CD4-positive, CD25-positive, alpha-beta regulatory T cell (primary cell): ENCODE results near the gene CCDC83. TPM values are rescaled to one million over a fixed set of nuclear protein-coding genes. Genes with fewer than 3 reads are reported as not detected.

Experiments
- ATAC-seq, 2 donors: fragments of 150-1000 bp; cut with Tn5 transposase; one replicate each; pipeline ENCODE4 v1.10.0; 2021; ENCODE audit warnings: low read depth in 2 of 2, moderate number of reproducible peaks in 2 of 2, moderate library complexity in 1 of 2
- DNase-seq, 3 donors: peaks; one replicate each; pipeline versions ENCODE4 v3.0.0 to v3.0.0-alpha.2; 2012 to 2022; ENCODE audit warnings: mixed read lengths in 1 of 3
- H3K27ac ChIP-seq: one replicate; pipeline ENCODE4 v1.7.0; 2013; ENCODE audit warnings: mild to moderate bottlenecking, low read length; ENCODE audit not compliant: insufficient read depth, poor library complexity, severe bottlenecking
- H3K27me3 ChIP-seq: one replicate; pipeline ENCODE4 v1.7.0; 2013; ENCODE audit warnings: low read length; ENCODE audit not compliant: control insufficient read depth, insufficient read depth
- H3K36me3 ChIP-seq: one replicate; pipeline ENCODE4 v1.7.0; 2013; ENCODE audit warnings: mild to moderate bottlenecking, low read length, moderate library complexity; ENCODE audit not compliant: control insufficient read depth, insufficient read depth
- H3K4me1 ChIP-seq: 2 replicates; pipeline ENCODE4 v1.7.0; 2013; ENCODE audit warnings: mild to moderate bottlenecking, low read length; ENCODE audit not compliant: insufficient read depth, control insufficient read depth, poor library complexity, severe bottlenecking
- H3K4me3 ChIP-seq: one replicate; pipeline ENCODE4 v1.7.0; 2013; ENCODE audit warnings: low read depth, mild to moderate bottlenecking, low read length, moderate library complexity
- H3K9me3 ChIP-seq, 2 experiments: 1 replicate in 1 of 2; 2 replicates in 1 of 2; pipeline ENCODE4 v1.7.0; 2013; ENCODE audit warnings: low read length in 2 of 2, mild to moderate bottlenecking in 1 of 2, moderate library complexity in 1 of 2; ENCODE audit not compliant: control insufficient read depth in 2 of 2
- H3K27ac Mint-ChIP-seq, 3 donors: one replicate each; pipeline ENCODE4 v1.8.0; 2020 to 2022; ENCODE audit warnings: mild to moderate bottlenecking in 3 of 3, mixed read lengths in 3 of 3, moderate library complexity in 2 of 3
- H3K27me3 Mint-ChIP-seq: one replicate; pipeline ENCODE4 v1.8.0; 2022; ENCODE audit warnings: mild to moderate bottlenecking, mixed read lengths
- H3K36me3 Mint-ChIP-seq: one replicate; pipeline ENCODE4 v1.8.0; 2020; ENCODE audit warnings: mixed read lengths
- H3K4me1 Mint-ChIP-seq, 4 donors: one replicate each; pipeline ENCODE4 v1.8.0; 2020 to 2022; ENCODE audit warnings: mixed read lengths in 4 of 4, mild to moderate bottlenecking in 1 of 4
- H3K4me3 Mint-ChIP-seq, 4 donors: one replicate each; pipeline ENCODE4 v1.8.0; 2020 to 2022; ENCODE audit warnings: mild to moderate bottlenecking in 4 of 4, mixed read lengths in 4 of 4, moderate library complexity in 3 of 4
- H3K9me3 Mint-ChIP-seq, 7 donors: one replicate each; pipeline ENCODE4 v1.8.0; 2020 to 2022; ENCODE audit warnings: mixed read lengths in 7 of 7, mild to moderate bottlenecking in 3 of 7, moderate library complexity in 2 of 7
- polyA plus RNA-seq, 4 donors: library from polyadenylated mRNA; unstranded; fragments of 300-500 nt; fragmentation: Illumina TruSeq; gene quantifications; one replicate each; pipeline ENCODE4 v1.2.3, GENCODE V29; 2021
- total RNA-seq: library from RNA; stranded (reverse); gene quantifications from one replicate; pipeline ENCODE4 v1.2.3, GENCODE V29; 2022

Gene CCDC83
- total and polyA plus RNA-seq, 5 donors from 2014 or later: not detected

GRCh38 chr11:85945788-85946187, 90.6 kb downstream of the CCDC83 start:
- DNase-seq (peak in 1 of 3 donors; percentile 38), ATAC-seq (no peak)
- Histone ChIP-seq H3K36me3 (no peaks in the 10 kb centered on the region), H3K27me3 (no peaks in the 10 kb centered on the region), H3K9me3 (peaks cover 7 to 8% of the 10 kb centered on the region in 2 experiments), H3K4me3 (no peak overlapping the region), H3K27ac (no peak overlapping the region), H3K4me1 (no peaks in the 10 kb centered on the region)
- Mint-ChIP-seq H3K4me3 (peak overlapping the region in 1 of 4 donors; percentile 16), H3K27ac (peak overlapping the region in 1 of 3 donors; percentile 9), H3K36me3 (peaks cover 8% of the 10 kb centered on the region), H3K27me3 (no peaks in the 10 kb centered on the region), H3K4me1 (peaks cover 0 to 7% (median 0%) of the 10 kb centered on the region in 4 donors), H3K9me3 (peaks cover 0 to 9% (median 2%) of the 10 kb centered on the region in 7 donors)

- H3K4me1 ChIP-seq: no peaks in the 10 kb centered on the region
- H3K27ac ChIP-seq: no peak overlapping the region
- H3K36me3 Mint-ChIP-seq: peaks cover 8% of the 10 kb centered on the region
- DNase-seq: no peak
- no peak overlapping the region for H3K4me3 Mint-ChIP-seq
- no peaks in the 10 kb centered on the region for H3K36me3 ChIP-seq
- peaks cover under 1 to 9% (median 2%) of the 10 kb centered on the region in 7 donors for H3K9me3 Mint-ChIP-seq
- H3K27me3 ChIP-seq: no peaks in the 10 kb centered on the region
- peak overlapping the region in 1 of 3 donors; percentile 9 for H3K27ac Mint-ChIP-seq
- H3K4me3 ChIP-seq: no peak overlapping the region
- peaks cover 7 to 8% of the 10 kb centered on the region in 2 experiments for H3K9me3 ChIP-seq
- no peak for ATAC-seq
- no peaks in the 10 kb centered on the region for H3K27me3 Mint-ChIP-seq
- H3K4me1 Mint-ChIP-seq: peaks cover 0 to 7% (median 0%) of the 10 kb centered on the region in 4 donors
Observed at GRCh38 chr11:85946221-85946620, 91.0 kb downstream of the CCDC83 start.

- Mint-ChIP-seq H3K9me3 (peaks cover 2 to 15% (median 7%) of the 10 kb centered on the region in 7 donors), H3K4me3 (no peak overlapping the region), H3K36me3 (peaks cover 8% of the 10 kb centered on the region), H3K4me1 (peaks cover 0 to 7% (median 0%) of the 10 kb centered on the region in 4 donors), H3K27me3 (no peaks in the 10 kb centered on the region), H3K27ac (peak overlapping the region in 1 of 3 donors; percentile 5)
- no peak overlapping the region for H3K4me3 ChIP-seq
- H3K27ac ChIP-seq: no peak overlapping the region
- H3K4me1 ChIP-seq: no peaks in the 10 kb centered on the region
- DNase-seq (peak in 1 of 3 donors; percentile 17), ATAC-seq (no peak)
- no peaks in the 10 kb centered on the region for H3K27me3 ChIP-seq
- H3K9me3 ChIP-seq: peaks cover 7 to 8% of the 10 kb centered on the region in 2 experiments
- H3K36me3 ChIP-seq: no peaks in the 10 kb centered on the region
Observed at GRCh38 chr11:85947431-85948272, 92.5 kb downstream of the CCDC83 start.

- Mint-ChIP-seq H3K4me1 (peaks cover 0 to 7% (median under 1%) of the 10 kb centered on the region in 4 donors), H3K9me3 (peaks cover 2 to 17% (median 7%) of the 10 kb centered on the region in 7 donors), H3K27ac (no peak overlapping the region), H3K4me3 (no peak overlapping the region), H3K36me3 (peaks cover 15% of the 10 kb centered on the region), H3K27me3 (no peaks in the 10 kb centered on the region)
- DNase-seq (no peak), ATAC-seq (no peak)
- H3K36me3 ChIP-seq: peaks cover 4% of the 10 kb centered on the region
- H3K9me3 ChIP-seq: peaks cover 8 to 12% of the 10 kb centered on the region in 2 experiments
- no peak overlapping the region for H3K4me3 ChIP-seq
- H3K27ac ChIP-seq: no peak overlapping the region
- H3K27me3 ChIP-seq: no peaks in the 10 kb centered on the region
- no peaks in the 10 kb centered on the region for H3K4me1 ChIP-seq
Observed at GRCh38 chr11:85948884-85949283, 93.7 kb downstream of the CCDC83 start.

GRCh38 chr11:85949798-85950197, 94.6 kb downstream of the CCDC83 start:
- Histone ChIP-seq H3K4me3 (no peak overlapping the region), H3K27me3 (no peaks in the 10 kb centered on the region), H3K36me3 (peaks cover 8% of the 10 kb centered on the region), H3K9me3 (peaks cover 7 to 19% of the 10 kb centered on the region in 2 experiments), H3K4me1 (no peaks in the 10 kb centered on the region), H3K27ac (no peak overlapping the region)
- H3K36me3 Mint-ChIP-seq: peaks cover 23% of the 10 kb centered on the region
- no peak overlapping the region for H3K4me3 Mint-ChIP-seq
- no peak for DNase-seq
- peaks cover 2 to 22% (median 9%) of the 10 kb centered on the region in 7 donors for H3K9me3 Mint-ChIP-seq
- H3K27ac Mint-ChIP-seq: peak overlapping the region in 1 of 3 donors; percentile 14
- H3K27me3 Mint-ChIP-seq: no peaks in the 10 kb centered on the region
- H3K4me1 Mint-ChIP-seq: peaks cover 0 to 7% (median 2%) of the 10 kb centered on the region in 4 donors
- ATAC-seq: no peak

GRCh38 chr11:85950317-85951048, 95.3 kb downstream of the CCDC83 start:
- peaks cover 21% of the 10 kb centered on the region for H3K36me3 Mint-ChIP-seq
- peak overlapping the region in 1 of 3 donors; percentile 95 for H3K27ac Mint-ChIP-seq
- DNase-seq (no peak), ATAC-seq (peak in 1 of 2 donors; percentile 10)
- Histone ChIP-seq H3K36me3 (peaks cover 11% of the 10 kb centered on the region), H3K27ac (no peak overlapping the region), H3K4me1 (no peaks in the 10 kb centered on the region), H3K9me3 (peaks cover 3 to 16% of the 10 kb centered on the region in 2 experiments), H3K27me3 (no peaks in the 10 kb centered on the region), H3K4me3 (no peak overlapping the region)
- H3K4me3 Mint-ChIP-seq: no peak overlapping the region
- peaks cover 0 to 4% (median 2%) of the 10 kb centered on the region in 4 donors for H3K4me1 Mint-ChIP-seq
- peaks cover 2 to 21% (median 7%) of the 10 kb centered on the region in 7 donors for H3K9me3 Mint-ChIP-seq
- no peaks in the 10 kb centered on the region for H3K27me3 Mint-ChIP-seq

GRCh38 chr11:85951049-85951405, 95.8 kb downstream of the CCDC83 start:
- H3K27me3 ChIP-seq: no peaks in the 10 kb centered on the region
- H3K4me3 ChIP-seq: no peak overlapping the region
- no peak overlapping the region for H3K4me3 Mint-ChIP-seq
- H3K9me3 ChIP-seq: peaks cover 0 to 12% of the 10 kb centered on the region in 2 experiments
- H3K4me1 Mint-ChIP-seq: peaks cover 0 to 4% (median 0%) of the 10 kb centered on the region in 4 donors
- no peaks in the 10 kb centered on the region for H3K27me3 Mint-ChIP-seq
- DNase-seq (no peak), ATAC-seq (no peak)
- peaks cover 0 to 21% (median 6%) of the 10 kb centered on the region in 7 donors for H3K9me3 Mint-ChIP-seq
- H3K36me3 Mint-ChIP-seq: peaks cover 24% of the 10 kb centered on the region
- H3K4me1 ChIP-seq: no peaks in the 10 kb centered on the region
- peak overlapping the region in 1 of 3 donors; percentile 95 for H3K27ac Mint-ChIP-seq
- H3K36me3 ChIP-seq: peaks cover 16% of the 10 kb centered on the region
- H3K27ac ChIP-seq: no peak overlapping the region
